Measurements from ENCODE around the gene SCNN1B. TPM values are rescaled to one million over a fixed set of nuclear protein-coding genes. Genes with fewer than 3 reads are reported as not detected.
"Not testable (repeated sequence)": the region's sequence is repeated elsewhere in the genome, so short reads cannot be mapped to it uniquely, and the experiment has no call there.

Gene SCNN1B
- 1.5 and 2.5 TPM in 2 replicates for total RNA-seq (2021)
- Bru-seq, nascent RNA: percentile 25 among the genes with signal in this experiment
- percentile 20 among the genes with signal in this experiment for BruChase-seq, experiment 1, labeled RNA remaining after a 2-hour chase
- percentile 25 among the genes with signal in this experiment for BruChase-seq, experiment 2, labeled RNA remaining after a 6-hour chase
- long read RNA-seq, partial matches to known transcripts: 0 of 3 reads
- long read RNA-seq, other reads (novel, unspliced or antisense): 1 of 3 reads

DNA sequence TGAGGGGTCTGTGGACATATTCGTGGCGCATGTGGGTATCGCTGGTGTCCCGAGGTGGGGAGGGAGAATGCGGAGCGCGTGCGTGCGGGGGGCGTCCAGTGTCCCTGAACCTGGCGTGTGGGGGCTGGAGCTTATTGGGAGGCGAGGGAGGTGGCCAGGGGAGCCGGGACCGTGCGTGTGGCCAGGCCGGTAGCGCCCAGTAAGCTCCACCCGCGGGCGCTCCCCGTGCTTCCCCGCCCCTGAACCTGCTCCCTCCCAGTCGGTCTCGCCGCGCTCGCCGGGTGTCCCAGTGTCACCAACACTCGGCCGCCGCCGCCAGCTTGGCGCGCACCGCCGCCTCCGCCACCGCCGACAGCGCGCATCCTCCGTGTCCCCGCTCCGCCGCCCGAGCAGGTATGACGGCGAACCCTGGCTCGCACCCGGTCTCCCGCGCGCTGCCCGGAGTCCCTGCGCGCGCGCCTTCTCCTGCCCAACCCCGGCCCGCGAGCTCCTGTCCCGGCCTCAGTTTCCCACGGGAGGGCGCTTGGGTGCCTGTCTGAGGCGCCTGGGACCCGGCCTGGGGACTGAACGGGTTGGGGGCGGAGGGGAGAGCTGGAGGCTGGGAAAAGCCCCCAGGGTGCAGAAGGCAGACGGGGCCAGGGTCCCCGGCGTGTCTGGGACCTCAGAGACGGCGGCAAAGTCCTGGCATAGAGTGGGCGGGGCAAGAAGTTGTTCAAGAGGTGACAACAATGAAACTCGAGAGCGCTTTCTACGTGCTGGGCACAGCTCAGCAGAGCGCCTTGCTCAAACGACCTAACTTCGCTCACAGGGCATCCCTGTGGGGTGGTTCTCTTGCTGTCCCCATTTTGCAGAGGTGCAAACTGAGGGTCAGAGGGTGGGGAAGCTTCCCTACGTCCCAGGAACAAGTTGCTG, at the start of gene SCNN1B:
Gene SCNN1B, plus strand, starts transcription at position 258 of the 912 bp plus-strand sequence. CDS start 46,298 bp downstream, outside the sequence.
- intact Hi-C loops (cut with micrococcal nuclease; ENCODE audit: unreplicated experiment): no loop called here
- H3K36me3 ChIP-seq (ENCODE audit: insufficient read depth, low read length, poor library complexity, severe bottlenecking): no peaks in the 10 kb centered on the region
- ChIA-PET POLR2A (ENCODE audit: low non-redundant PET) (no interaction called here), CTCF (interaction anchor here (1.1 kb wide), 1 partner anchor 133 kb away, joined by 4 read pairs; no protein-coding TSS in a partner anchor)
- H3K27ac ChIP-seq (ENCODE audit: low read depth, low read length, poor library complexity, severe bottlenecking): no peak within 1 kb of the TSS
- no peaks in the 10 kb centered on the region for H3K9me3 ChIP-seq (ENCODE audit: low read depth, low read length, poor library complexity, severe bottlenecking)
- peak; percentile 47 for DNase-seq (ENCODE audit: low spot score)
- peak within 1 kb of the TSS; percentile 52 for H3K4me3 ChIP-seq (ENCODE audit: low read depth, low read length, poor library complexity, severe bottlenecking)
- BruUV-seq (replicated peaks): no TSS peak
- peaks cover 22% of the 10 kb centered on the region for H3K27me3 ChIP-seq (replicated peaks; ENCODE audit: insufficient read depth, low read depth, low read length, poor library complexity)
- TF ChIP-seq EZH2 (IDR thresholded peaks at IDR 0.05; ENCODE audit: borderline replicate concordance, low read depth, low read length, poor library complexity, severe bottlenecking) (no peak), CTCF (conservative IDR thresholded peaks at IDR 0.05; ENCODE audit: low read depth, low read length) (no peak)
- peaks cover 4% of the 10 kb centered on the region for H3K4me1 ChIP-seq (ENCODE audit: insufficient read depth, low read length, poor library complexity, severe bottlenecking)

DNA sequence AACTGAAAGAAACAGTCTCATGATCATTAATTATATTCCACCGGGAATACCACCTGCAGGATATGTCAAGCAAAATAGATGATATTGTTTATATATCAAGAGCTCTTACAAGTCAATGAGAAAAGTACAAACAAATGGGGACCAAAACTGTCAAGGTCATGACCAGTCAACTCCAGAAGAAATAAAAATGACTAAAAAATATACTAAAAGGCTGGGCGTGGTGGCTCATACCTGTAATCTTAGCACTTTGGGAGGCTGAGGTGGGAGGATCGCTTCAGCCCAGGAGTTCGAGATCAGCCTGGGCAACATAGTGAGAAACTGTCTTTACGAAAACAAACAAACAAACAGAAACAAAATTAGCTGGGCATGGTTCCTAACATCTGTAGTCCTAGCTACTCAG, 49.8 kb upstream of the SCNN1B start:
- Histone ChIP-seq H3K36me3 (ENCODE audit: insufficient read depth, low read length, poor library complexity, severe bottlenecking) (no peaks in the 10 kb centered on the region), H3K27ac (ENCODE audit: low read depth, low read length, poor library complexity, severe bottlenecking) (no peak overlapping the region), H3K4me3 (ENCODE audit: low read depth, low read length, poor library complexity, severe bottlenecking) (no peak overlapping the region), H3K4me1 (ENCODE audit: insufficient read depth, low read length, poor library complexity, severe bottlenecking) (no peaks in the 10 kb centered on the region), H3K27me3 (replicated peaks; ENCODE audit: insufficient read depth, low read depth, low read length, poor library complexity) (no peaks in the 10 kb centered on the region), H3K9me3 (ENCODE audit: low read depth, low read length, poor library complexity, severe bottlenecking) (no peaks in the 10 kb centered on the region)
- no peak for TF ChIP-seq EZH2 (IDR thresholded peaks at IDR 0.05; ENCODE audit: borderline replicate concordance, low read depth, low read length, poor library complexity, severe bottlenecking)
- no peak for TF ChIP-seq CTCF (conservative IDR thresholded peaks at IDR 0.05; ENCODE audit: low read depth, low read length)
- ChIA-PET POLR2A (ENCODE audit: low non-redundant PET) (no interaction called here), CTCF (interaction anchor here (0.6 kb wide), 1 partner anchor 1602 kb away, joined by 4 read pairs; no protein-coding TSS in a partner anchor)
- intact Hi-C loops (cut with micrococcal nuclease; ENCODE audit: unreplicated experiment): no loop called here
- no TSS peak for BruUV-seq (replicated peaks)
- DNase-seq (ENCODE audit: low spot score): no peak

DNA sequence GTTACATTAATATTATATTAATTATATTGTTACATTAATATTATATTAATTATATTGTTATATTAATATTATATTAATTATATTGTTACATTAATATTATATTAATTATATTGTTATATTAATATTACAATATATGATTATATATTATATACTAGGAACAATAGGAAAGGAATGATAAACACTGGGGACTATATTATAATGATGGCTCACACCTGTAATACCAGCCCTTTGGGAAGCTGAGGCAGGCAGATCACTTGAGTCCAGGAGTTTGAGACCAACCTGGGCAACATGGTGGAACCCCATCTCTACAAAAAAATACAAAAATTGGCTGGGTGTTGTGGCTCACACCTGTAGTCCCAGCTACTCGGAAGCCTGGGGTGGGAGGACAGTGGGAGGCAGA, 48.5 kb upstream of the SCNN1B start:
- H3K9me3 ChIP-seq (ENCODE audit: low read depth, low read length, poor library complexity, severe bottlenecking); DNase-seq (ENCODE audit: low spot score); POLR2A ChIA-PET (ENCODE audit: low non-redundant PET); H3K36me3 ChIP-seq (ENCODE audit: insufficient read depth, low read length, poor library complexity, severe bottlenecking); H3K27me3 ChIP-seq (replicated peaks; ENCODE audit: insufficient read depth, low read depth, low read length, poor library complexity); H3K4me1 ChIP-seq (ENCODE audit: insufficient read depth, low read length, poor library complexity, severe bottlenecking); intact Hi-C loops (cut with micrococcal nuclease; ENCODE audit: unreplicated experiment); H3K4me3 ChIP-seq (ENCODE audit: low read depth, low read length, poor library complexity, severe bottlenecking); H3K27ac ChIP-seq (ENCODE audit: low read depth, low read length, poor library complexity, severe bottlenecking); BruUV-seq (replicated peaks): not testable (repeated sequence)
- CTCF ChIA-PET: interaction anchor here (0.5 kb wide), 1 partner anchor 178 kb away, joined by 4 read pairs; no protein-coding TSS in a partner anchor
